ENCODE results near the gene C1orf232.

C1orf232 gene

GRCh38 chr1:26124418-26125331, 44.1 kb downstream of the C1orf232 start:
- DNase-seq (ENCODE audit: low read depth, low spot score), result no peak

GRCh38 chr1:26122988-26123973, 45.5 kb downstream of the C1orf232 start:
- no peak for DNase-seq (ENCODE audit: low read depth, low spot score)

GRCh38 chr1:26121854-26122773, 46.6 kb downstream of the C1orf232 start:
- DNase-seq (ENCODE audit: low read depth, low spot score), result no peak

GRCh38 chr1:26119892-26120608, 48.7 kb downstream of the C1orf232 start:
- DNase-seq (ENCODE audit: low read depth, low spot score), result no peak

GRCh38 chr1:26114165-26114927, 54.4 kb downstream of the C1orf232 start:
- DNase-seq (ENCODE audit: low read depth, low spot score), result no peak
